RWPE2 (cell line): ENCODE data around the gene VIPAS39.

ENCODE experiments used
- ATAC-seq: fragments of 200-7000 bp; cut with Tn5 transposase; 3 replicates; pipeline ENCODE4 v1.9.1; 2021; ENCODE audit warnings: low read depth
- DNase-seq: peaks from one replicate; pipeline ENCODE4 v3.0.0-alpha.2; 2020; ENCODE audit warnings: low spot score
- H3K27ac ChIP-seq: fragments of 450-650 bp; 2 replicates; pipeline ENCODE4 v1.5.1; 2017; ENCODE audit warnings: mild to moderate bottlenecking; ENCODE audit not compliant: poor library complexity, severe bottlenecking
- H3K27me3 ChIP-seq: fragments of 250-450 bp; sonication (Bioruptor Pico); 2 replicates; pipeline ENCODE4 v1.5.1; 2021; ENCODE audit warnings: mild to moderate bottlenecking, moderate library complexity; ENCODE audit not compliant: insufficient read depth, poor library complexity, severe bottlenecking
- H3K36me3 ChIP-seq: fragments of 250-450 bp; sonication (Bioruptor Pico); 2 replicates; pipeline ENCODE4 v1.5.1; 2020; ENCODE audit warnings: low read depth, mild to moderate bottlenecking, moderate library complexity
- H3K4me1 ChIP-seq: fragments of 250-450 bp; sonication (Bioruptor Pico); 2 replicates; pipeline ENCODE4 v1.5.1; 2021; ENCODE audit warnings: mild to moderate bottlenecking, moderate library complexity; ENCODE audit not compliant: insufficient read depth, poor library complexity, severe bottlenecking
- H3K4me3 ChIP-seq: fragments of 250-450 bp; sonication (Bioruptor Pico); 2 replicates; pipeline ENCODE4 v1.5.1; 2021; ENCODE audit warnings: mild to moderate bottlenecking, moderate library complexity; ENCODE audit not compliant: severe bottlenecking
- H3K9me3 ChIP-seq: fragments of 250-450 bp; sonication (Bioruptor Pico); 2 replicates; pipeline ENCODE4 v1.5.1; 2021; ENCODE audit warnings: mild to moderate bottlenecking, moderate library complexity; ENCODE audit not compliant: severe bottlenecking
- TF ChIP-seq, protein P1 (sequence below): fragments of 450-650 bp; IDR thresholded peaks from one replicate; pipeline ENCODE4 v1.5.1; 2017; ENCODE audit warnings: mild to moderate bottlenecking, moderate library complexity; ENCODE audit not compliant: poor library complexity, severe bottlenecking

The VIPAS39 gene

DNA sequence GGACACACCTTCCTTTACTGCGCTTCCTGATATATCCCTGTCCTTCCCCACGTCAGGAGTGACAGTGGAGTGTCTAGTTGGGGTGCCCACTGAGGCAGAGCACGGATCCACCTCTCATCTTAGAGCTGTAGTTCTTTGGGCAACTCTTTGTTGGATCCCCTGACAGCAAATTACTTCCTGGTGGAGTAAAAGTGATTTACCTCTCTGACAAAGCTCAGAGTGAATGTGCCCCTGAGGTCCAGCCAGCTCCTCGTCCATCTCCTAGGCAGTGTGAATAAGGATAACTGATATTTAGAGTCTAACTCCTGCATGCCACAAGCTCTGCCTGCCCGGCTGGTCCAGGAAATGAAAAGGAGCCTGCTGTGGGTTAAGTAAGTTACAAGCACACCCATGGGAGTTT, 16.5 kb upstream of the VIPAS39 start:
- TF ChIP-seq, protein P1, sequence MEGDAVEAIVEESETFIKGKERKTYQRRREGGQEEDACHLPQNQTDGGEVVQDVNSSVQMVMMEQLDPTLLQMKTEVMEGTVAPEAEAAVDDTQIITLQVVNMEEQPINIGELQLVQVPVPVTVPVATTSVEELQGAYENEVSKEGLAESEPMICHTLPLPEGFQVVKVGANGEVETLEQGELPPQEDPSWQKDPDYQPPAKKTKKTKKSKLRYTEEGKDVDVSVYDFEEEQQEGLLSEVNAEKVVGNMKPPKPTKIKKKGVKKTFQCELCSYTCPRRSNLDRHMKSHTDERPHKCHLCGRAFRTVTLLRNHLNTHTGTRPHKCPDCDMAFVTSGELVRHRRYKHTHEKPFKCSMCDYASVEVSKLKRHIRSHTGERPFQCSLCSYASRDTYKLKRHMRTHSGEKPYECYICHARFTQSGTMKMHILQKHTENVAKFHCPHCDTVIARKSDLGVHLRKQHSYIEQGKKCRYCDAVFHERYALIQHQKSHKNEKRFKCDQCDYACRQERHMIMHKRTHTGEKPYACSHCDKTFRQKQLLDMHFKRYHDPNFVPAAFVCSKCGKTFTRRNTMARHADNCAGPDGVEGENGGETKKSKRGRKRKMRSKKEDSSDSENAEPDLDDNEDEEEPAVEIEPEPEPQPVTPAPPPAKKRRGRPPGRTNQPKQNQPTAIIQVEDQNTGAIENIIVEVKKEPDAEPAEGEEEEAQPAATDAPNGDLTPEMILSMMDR, result no peak
- H3K4me3 ChIP-seq, result no peak overlapping the region
- no peak for DNase-seq
- ATAC-seq, result no peak
- H3K36me3 ChIP-seq, result peaks cover 3% of the 10 kb centered on the region; the same call in 1 of the 2 replicates
- no peaks in the 10 kb centered on the region for H3K27me3 ChIP-seq
- H3K27ac ChIP-seq, result no peak overlapping the region
- H3K4me1 ChIP-seq, result no peaks in the 10 kb centered on the region
- no peaks in the 10 kb centered on the region for H3K9me3 ChIP-seq

DNA sequence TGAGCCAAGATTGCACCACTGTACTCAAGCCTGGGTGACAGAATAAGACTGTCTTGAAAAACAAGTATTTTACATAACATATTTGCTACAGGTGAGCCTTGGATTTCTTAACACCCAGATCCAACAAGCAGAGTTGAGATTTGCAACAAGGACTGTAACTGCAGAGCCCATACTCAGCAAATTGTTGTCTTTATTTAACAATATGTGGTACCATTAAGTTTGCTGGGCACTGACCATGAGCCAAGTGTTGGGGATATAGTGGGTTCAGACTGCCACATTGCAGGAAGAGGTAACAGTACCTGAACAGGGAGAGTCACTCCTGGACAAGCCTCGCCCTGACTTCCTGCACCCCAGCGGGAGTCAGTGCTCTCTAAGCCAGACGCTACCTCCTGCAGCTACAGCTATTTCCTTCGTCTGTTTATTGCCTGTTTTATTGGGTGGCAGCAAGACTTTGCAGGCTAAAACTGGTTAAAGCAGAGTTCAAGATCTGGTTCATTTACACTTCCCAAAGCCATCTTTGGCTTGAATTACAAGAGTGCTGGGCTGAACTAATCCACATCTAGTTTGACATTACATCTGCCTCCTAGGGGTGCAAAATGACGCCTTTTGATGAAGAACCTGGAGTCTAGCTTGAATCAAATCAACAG, 12.9 kb upstream of the VIPAS39 start:
- ATAC-seq (peak; percentile 41; the same call in 1 of the 3 replicates), DNase-seq (no peak)
- no peaks in the 10 kb centered on the region for H3K9me3 ChIP-seq
- H3K4me1 ChIP-seq, result no peaks in the 10 kb centered on the region
- no peak overlapping the region for H3K27ac ChIP-seq
- TF ChIP-seq, protein P1, result no peak
- H3K36me3 ChIP-seq, result peaks cover 35% of the 10 kb centered on the region
- H3K27me3 ChIP-seq, result no peaks in the 10 kb centered on the region
- no peak overlapping the region for H3K4me3 ChIP-seq

DNA sequence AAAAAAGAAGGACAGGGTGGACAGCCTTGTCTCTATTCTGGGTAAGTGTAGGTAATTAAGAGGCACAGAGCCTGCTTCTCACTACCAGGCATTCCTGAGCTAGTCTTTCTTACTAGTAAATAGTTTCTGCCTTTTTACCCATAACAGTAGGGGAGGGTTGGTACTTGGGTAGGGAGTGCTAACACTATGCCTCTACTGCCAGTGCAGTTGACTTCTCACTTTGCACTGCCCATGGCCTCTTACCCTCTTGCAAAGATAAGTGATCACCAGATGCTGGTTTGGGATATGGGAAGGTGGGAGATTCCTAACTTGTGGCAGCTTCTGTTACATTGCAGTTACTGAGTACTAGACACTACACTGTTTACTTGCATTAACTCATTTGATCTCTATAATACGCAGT, 12.1 kb upstream of the VIPAS39 start:
- Histone ChIP-seq H3K27ac (no peak overlapping the region), H3K27me3 (no peaks in the 10 kb centered on the region), H3K4me3 (no peak overlapping the region), H3K4me1 (no peaks in the 10 kb centered on the region), H3K36me3 (peaks cover 43% of the 10 kb centered on the region), H3K9me3 (no peaks in the 10 kb centered on the region)
- TF ChIP-seq, protein P1, result no peak
- DNase-seq (no peak), ATAC-seq (peak; percentile 15; the same call in 1 of the 3 replicates)

DNA sequence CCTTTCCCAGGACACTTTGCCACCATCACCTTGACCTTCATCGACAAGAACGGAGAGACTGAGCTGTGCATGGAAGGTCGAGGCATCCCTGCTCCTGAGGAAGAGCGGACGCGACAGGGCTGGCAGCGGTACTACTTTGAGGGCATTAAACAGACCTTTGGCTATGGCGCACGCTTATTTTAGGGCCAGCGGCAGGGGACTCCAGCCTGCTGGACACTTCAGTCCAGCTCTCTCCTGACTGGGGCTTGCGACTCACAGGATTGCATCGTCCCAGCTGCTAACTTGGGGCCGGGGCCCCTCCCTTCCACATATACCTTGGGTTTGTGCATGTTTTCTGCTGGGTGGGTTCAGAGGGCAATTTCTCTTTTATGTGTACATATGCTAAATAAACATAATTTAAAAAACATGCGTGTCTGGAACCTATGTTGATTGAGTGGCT, 11.7 kb upstream of the VIPAS39 start:
- no peak overlapping the region for H3K27ac ChIP-seq
- DNase-seq (no peak), ATAC-seq (no peak)
- peaks cover 48% of the 10 kb centered on the region for H3K36me3 ChIP-seq
- H3K27me3 ChIP-seq, result no peaks in the 10 kb centered on the region
- TF ChIP-seq, protein P1, result no peak
- no peaks in the 10 kb centered on the region for H3K4me1 ChIP-seq
- no peaks in the 10 kb centered on the region for H3K9me3 ChIP-seq
- H3K4me3 ChIP-seq, result no peak overlapping the region

DNA sequence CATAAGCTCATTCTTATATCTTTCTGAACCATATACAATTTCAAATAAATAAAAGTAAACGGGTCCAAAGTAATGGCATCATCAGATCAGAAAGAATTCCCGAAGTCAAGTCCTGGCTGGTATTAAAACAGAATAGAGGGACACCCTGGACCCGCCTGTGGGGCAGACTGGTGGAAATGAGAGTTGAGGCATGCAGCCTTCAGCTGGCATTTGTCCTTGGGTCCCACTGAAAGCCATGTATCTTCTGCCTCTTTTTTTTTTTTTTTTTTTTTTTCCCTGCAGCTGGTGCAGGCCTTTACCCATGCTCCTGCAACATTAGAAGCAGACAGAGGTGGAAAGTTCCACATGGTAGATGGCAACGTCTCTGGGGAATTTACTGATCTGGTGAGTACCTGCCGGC, 10.4 kb upstream of the VIPAS39 start:
- ATAC-seq, result no peak
- H3K4me3 ChIP-seq, result no peak overlapping the region
- TF ChIP-seq, protein P1, result no peak
- H3K27me3 ChIP-seq, result no peaks in the 10 kb centered on the region
- H3K4me1 ChIP-seq, result no peaks in the 10 kb centered on the region
- no peak overlapping the region for H3K27ac ChIP-seq
- DNase-seq, result no peak
- peaks cover 61% of the 10 kb centered on the region for H3K36me3 ChIP-seq
- H3K9me3 ChIP-seq, result no peaks in the 10 kb centered on the region
